Measurements from ENCODE around the gene MCTP2.

MCTP2 gene

GRCh38 chr15:94442480-94442879 is 211.1 kb downstream of the MCTP2 start:
- Histone ChIP-seq H3F3A (ENCODE audit: control insufficient read depth, insufficient read depth) (no peaks in the 10 kb centered on the region), H3K79me2 (ENCODE audit: control insufficient read depth, low read length) (no peaks in the 10 kb centered on the region), H3K4me2 (ENCODE audit: low read length) (no peak overlapping the region), H3K9me2 (replicated peaks; ENCODE audit: control insufficient read depth, low read length) (no peaks in the 10 kb centered on the region), H3K27me3 (ENCODE audit: control insufficient read depth, low read length) (no peaks in the 10 kb centered on the region), H3K4me3 (ENCODE audit: low read length) (no peak overlapping the region), H3K27ac (ENCODE audit: low read depth, low read length) (no peak overlapping the region), H4K20me1 (ENCODE audit: control insufficient read depth, insufficient read depth, low read depth, low read length) (no peaks in the 10 kb centered on the region), H3K36me3 (ENCODE audit: control insufficient read depth, low read length) (peaks cover 3% of the 10 kb centered on the region; the same call in 1 of the 2 replicates), H3K9me3 (ENCODE audit: control insufficient read depth, insufficient read depth, low read length) (no peaks in the 10 kb centered on the region), H3K4me1 (ENCODE audit: control insufficient read depth, low read length) (no peaks in the 10 kb centered on the region)
- TF ChIP-seq EZH2phosphoT487 (IDR thresholded peaks at IDR 0.05; ENCODE audit: borderline replicate concordance, low read length): no peak
- no peak for TF ChIP-seq CTCF (IDR thresholded peaks at IDR 0.05; ENCODE audit: low read depth, low read length, poor library complexity, severe bottlenecking)

GRCh38 chr15:94443186-94443585 is 211.8 kb downstream of the MCTP2 start:
- Histone ChIP-seq H3K36me3 (ENCODE audit: control insufficient read depth, low read length) (peaks cover 3% of the 10 kb centered on the region; the same call in 1 of the 2 replicates), H4K20me1 (ENCODE audit: control insufficient read depth, insufficient read depth, low read depth, low read length) (no peaks in the 10 kb centered on the region), H3K4me3 (ENCODE audit: low read length) (no peak overlapping the region), H3K27ac (ENCODE audit: low read depth, low read length) (no peak overlapping the region), H3K9me3 (ENCODE audit: control insufficient read depth, insufficient read depth, low read length) (no peaks in the 10 kb centered on the region), H3K9me2 (replicated peaks; ENCODE audit: control insufficient read depth, low read length) (no peaks in the 10 kb centered on the region), H3F3A (ENCODE audit: control insufficient read depth, insufficient read depth) (no peaks in the 10 kb centered on the region), H3K4me1 (ENCODE audit: control insufficient read depth, low read length) (no peaks in the 10 kb centered on the region), H3K27me3 (ENCODE audit: control insufficient read depth, low read length) (no peaks in the 10 kb centered on the region), H3K4me2 (ENCODE audit: low read length) (no peak overlapping the region), H3K79me2 (ENCODE audit: control insufficient read depth, low read length) (no peaks in the 10 kb centered on the region)
- TF ChIP-seq CTCF (IDR thresholded peaks at IDR 0.05; ENCODE audit: low read depth, low read length, poor library complexity, severe bottlenecking): no peak
- no peak for TF ChIP-seq EZH2phosphoT487 (IDR thresholded peaks at IDR 0.05; ENCODE audit: borderline replicate concordance, low read length)

DNA sequence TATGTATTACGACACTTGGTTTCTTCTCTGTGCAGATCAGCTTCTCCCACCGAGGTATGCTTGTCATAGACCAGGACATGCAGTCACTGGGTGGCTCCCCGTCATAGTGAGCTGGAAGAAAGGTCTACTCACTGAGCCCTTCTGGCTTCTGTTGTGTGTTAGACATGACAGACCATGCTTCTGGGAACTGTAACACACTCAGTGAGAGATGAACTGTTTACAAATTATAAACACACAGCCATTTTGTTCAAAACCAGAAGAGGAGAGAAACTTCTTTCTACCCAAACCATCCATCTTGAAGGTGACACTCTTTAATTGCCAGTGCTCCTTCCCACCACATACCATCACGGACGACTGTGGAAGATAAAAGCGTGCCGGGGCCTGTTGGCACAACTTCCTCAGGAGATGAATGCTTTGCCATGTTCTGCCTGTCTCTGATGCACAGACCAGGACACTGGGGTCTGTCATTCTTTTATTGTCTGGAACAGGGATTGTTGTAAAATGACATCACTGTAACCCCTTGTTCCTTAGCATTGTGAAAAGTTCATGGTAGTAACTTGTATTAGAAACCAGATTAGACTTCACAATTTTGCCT is 214.3 kb downstream of the MCTP2 start:
- Histone ChIP-seq H3K27me3 (ENCODE audit: control insufficient read depth, low read length) (no peaks in the 10 kb centered on the region), H3K79me2 (ENCODE audit: control insufficient read depth, low read length) (no peaks in the 10 kb centered on the region), H3F3A (ENCODE audit: control insufficient read depth, insufficient read depth) (no peaks in the 10 kb centered on the region), H3K36me3 (ENCODE audit: control insufficient read depth, low read length) (peaks cover 3% of the 10 kb centered on the region; the same call in 1 of the 2 replicates), H3K4me1 (ENCODE audit: control insufficient read depth, low read length) (no peaks in the 10 kb centered on the region), H3K4me3 (ENCODE audit: low read length) (no peak overlapping the region), H3K9me2 (replicated peaks; ENCODE audit: control insufficient read depth, low read length) (no peaks in the 10 kb centered on the region), H3K27ac (ENCODE audit: low read depth, low read length) (no peak overlapping the region), H4K20me1 (ENCODE audit: control insufficient read depth, insufficient read depth, low read depth, low read length) (no peaks in the 10 kb centered on the region), H3K4me2 (ENCODE audit: low read length) (no peak overlapping the region), H3K9me3 (ENCODE audit: control insufficient read depth, insufficient read depth, low read length) (no peaks in the 10 kb centered on the region)
- TF ChIP-seq EZH2phosphoT487 (IDR thresholded peaks at IDR 0.05; ENCODE audit: borderline replicate concordance, low read length) (no peak), CTCF (IDR thresholded peaks at IDR 0.05; ENCODE audit: low read depth, low read length, poor library complexity, severe bottlenecking) (no peak)

Data from DOHH2 (cell line).